DOHH2 (cell line): ENCODE data around the gene NPAS3.

ENCODE experiments used
- EZH2phosphoT487 ChIP-seq: fragments of 200-600 bp; sonication (generic); IDR thresholded peaks from 2 replicates; pipeline ENCODE4 v1.6.1; 2017; ENCODE audit warnings: borderline replicate concordance, mild to moderate bottlenecking, antibody characterized with exemption, low read length, moderate library complexity, mixed read lengths
- TF ChIP-seq, protein P1 (sequence below): fragments of 200-600 bp; sonication (generic); IDR thresholded peaks from one replicate; pipeline ENCODE4 v1.5.1; 2014; ENCODE audit warnings: antibody characterized with exemption, mild to moderate bottlenecking, low read depth, low read length; ENCODE audit not compliant: poor library complexity, severe bottlenecking

DNA sequence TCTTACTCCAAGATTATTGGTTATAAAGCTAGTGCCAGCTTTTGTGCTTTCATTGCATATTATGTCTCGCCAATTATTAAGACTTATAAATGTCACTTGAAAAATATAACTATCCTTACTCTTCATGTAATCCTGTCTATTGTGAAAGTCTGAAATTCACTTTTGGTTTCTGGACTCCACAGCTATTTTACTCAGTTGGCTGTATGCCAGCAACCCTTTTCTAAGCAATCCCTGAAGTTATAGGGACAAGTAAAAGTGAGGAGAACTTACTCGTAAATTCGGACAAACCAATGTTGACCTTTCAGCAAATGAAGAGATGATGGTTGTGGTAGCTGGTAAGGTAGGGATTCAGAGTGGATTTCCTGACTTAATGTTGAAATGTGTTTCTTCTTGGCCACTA, 196.3 kb downstream of the NPAS3 start:
- TF ChIP-seq, protein P1, sequence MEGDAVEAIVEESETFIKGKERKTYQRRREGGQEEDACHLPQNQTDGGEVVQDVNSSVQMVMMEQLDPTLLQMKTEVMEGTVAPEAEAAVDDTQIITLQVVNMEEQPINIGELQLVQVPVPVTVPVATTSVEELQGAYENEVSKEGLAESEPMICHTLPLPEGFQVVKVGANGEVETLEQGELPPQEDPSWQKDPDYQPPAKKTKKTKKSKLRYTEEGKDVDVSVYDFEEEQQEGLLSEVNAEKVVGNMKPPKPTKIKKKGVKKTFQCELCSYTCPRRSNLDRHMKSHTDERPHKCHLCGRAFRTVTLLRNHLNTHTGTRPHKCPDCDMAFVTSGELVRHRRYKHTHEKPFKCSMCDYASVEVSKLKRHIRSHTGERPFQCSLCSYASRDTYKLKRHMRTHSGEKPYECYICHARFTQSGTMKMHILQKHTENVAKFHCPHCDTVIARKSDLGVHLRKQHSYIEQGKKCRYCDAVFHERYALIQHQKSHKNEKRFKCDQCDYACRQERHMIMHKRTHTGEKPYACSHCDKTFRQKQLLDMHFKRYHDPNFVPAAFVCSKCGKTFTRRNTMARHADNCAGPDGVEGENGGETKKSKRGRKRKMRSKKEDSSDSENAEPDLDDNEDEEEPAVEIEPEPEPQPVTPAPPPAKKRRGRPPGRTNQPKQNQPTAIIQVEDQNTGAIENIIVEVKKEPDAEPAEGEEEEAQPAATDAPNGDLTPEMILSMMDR: no peak
- no peak for TF ChIP-seq EZH2phosphoT487
